MM.1S (cell line): Measurements from ENCODE around the gene PLEKHM1.
"Not testable (repeated sequence)": the region's sequence is repeated elsewhere in the genome, so short reads cannot be mapped to it uniquely, and the experiment has no call there.

ENCODE experiments used
- DNase-seq: peaks from one replicate; pipeline ENCODE4 v3.0.0-alpha.2; 2015
- H2AFZ ChIP-seq: fragments of 300-600 bp; sonication (generic); 2 replicates; pipeline ENCODE4 v1.6.0; 2016; ENCODE audit warnings: antibody characterized with exemption, low read length
- H3F3A ChIP-seq: fragments of 300-600 bp; sonication (generic); 2 replicates; pipeline ENCODE4 v1.6.1; 2016; ENCODE audit warnings: mild to moderate bottlenecking, antibody characterized with exemption, low read length, moderate library complexity, mixed read lengths; ENCODE audit not compliant: insufficient read depth
- H3K27ac ChIP-seq: fragments of 300-600 bp; sonication (generic); 2 replicates; pipeline ENCODE4 v1.5.1; 2016; ENCODE audit warnings: mild to moderate bottlenecking, low read length
- H3K27me3 ChIP-seq: fragments of 300-600 bp; sonication (generic); replicated peaks from 2 replicates; pipeline ENCODE4 v1.6.0; 2016; ENCODE audit warnings: low read length; ENCODE audit not compliant: insufficient read depth
- H3K36me3 ChIP-seq: fragments of 300-600 bp; sonication (generic); replicated peaks from 2 replicates; pipeline ENCODE4 v1.6.1; 2016; ENCODE audit warnings: mild to moderate bottlenecking, low read length, mixed read lengths; ENCODE audit not compliant: insufficient read depth
- H3K4me1 ChIP-seq: fragments of 300-600 bp; sonication (generic); 2 replicates; pipeline ENCODE4 v1.6.1; 2016; ENCODE audit warnings: low read length, mixed read lengths
- H3K4me2 ChIP-seq: fragments of 300-600 bp; sonication (generic); 2 replicates; pipeline ENCODE4 v1.6.0; 2016; ENCODE audit warnings: low read depth, low read length
- H3K4me3 ChIP-seq: fragments of 300-600 bp; sonication (generic); 2 replicates; pipeline ENCODE4 v1.5.1; 2016; ENCODE audit warnings: low read length, mixed read lengths
- H3K79me2 ChIP-seq: fragments of 300-600 bp; sonication (generic); 2 replicates; pipeline ENCODE4 v1.6.1; 2016; ENCODE audit warnings: mixed run types, low read length, mixed read lengths
- H3K9ac ChIP-seq: fragments of 300-600 bp; sonication (generic); 2 replicates; pipeline ENCODE4 v1.6.1; 2016; ENCODE audit warnings: low read length, mixed read lengths
- H3K9me2 ChIP-seq: fragments of 300-600 bp; sonication (generic); replicated peaks from 2 replicates; pipeline ENCODE4 v1.6.1; 2016; ENCODE audit warnings: mild to moderate bottlenecking, low read length, mixed read lengths; ENCODE audit not compliant: insufficient read depth
- H3K9me3 ChIP-seq: fragments of 300-600 bp; sonication (generic); replicated peaks from 2 replicates; pipeline ENCODE4 v1.6.1; 2016; ENCODE audit warnings: mild to moderate bottlenecking, low read length, mixed read lengths; ENCODE audit not compliant: insufficient read depth
- H4K20me1 ChIP-seq: fragments of 300-600 bp; sonication (generic); 2 replicates; pipeline ENCODE4 v1.6.1; 2016; ENCODE audit warnings: mild to moderate bottlenecking, low read length, moderate library complexity, mixed read lengths; ENCODE audit not compliant: insufficient read depth

PLEKHM1 gene

GRCh38 chr17:45449260-45449659, 41.3 kb downstream of the PLEKHM1 start:
- not testable (repeated sequence) for H3K79me2 ChIP-seq, H2AFZ ChIP-seq, H4K20me1 ChIP-seq, H3K4me3 ChIP-seq, DNase-seq, H3K27ac ChIP-seq, H3K36me3 ChIP-seq, H3K27me3 ChIP-seq, H3K4me2 ChIP-seq, H3F3A ChIP-seq, H3K9me3 ChIP-seq, H3K9me2 ChIP-seq, H3K9ac ChIP-seq
- peaks cover 23% of the 10 kb centered on the region for H3K4me1 ChIP-seq

- H3K36me3 ChIP-seq, H3K9me3 ChIP-seq, H3K27ac ChIP-seq, DNase-seq, H3K9ac ChIP-seq, H2AFZ ChIP-seq, H3K79me2 ChIP-seq, H3K27me3 ChIP-seq, H3K9me2 ChIP-seq, H3K4me2 ChIP-seq, H3F3A ChIP-seq, H3K4me3 ChIP-seq, H4K20me1 ChIP-seq: not testable (repeated sequence)
- H3K4me1 ChIP-seq, result peaks cover 23% of the 10 kb centered on the region
These were observed 42.0 kb downstream of the PLEKHM1 start for GRCh38 chr17:45448483-45448882.

- not testable (repeated sequence) for H3K9ac ChIP-seq, H3K79me2 ChIP-seq, H3K4me3 ChIP-seq, H3K9me3 ChIP-seq, H3K27ac ChIP-seq, H3K36me3 ChIP-seq, H3K27me3 ChIP-seq, H3K9me2 ChIP-seq, H2AFZ ChIP-seq, H3K4me2 ChIP-seq, H4K20me1 ChIP-seq, DNase-seq, H3F3A ChIP-seq
- H3K4me1 ChIP-seq, result peaks cover 23% of the 10 kb centered on the region
These were observed 42.5 kb downstream of the PLEKHM1 start for GRCh38 chr17:45448066-45448465.

DNA sequence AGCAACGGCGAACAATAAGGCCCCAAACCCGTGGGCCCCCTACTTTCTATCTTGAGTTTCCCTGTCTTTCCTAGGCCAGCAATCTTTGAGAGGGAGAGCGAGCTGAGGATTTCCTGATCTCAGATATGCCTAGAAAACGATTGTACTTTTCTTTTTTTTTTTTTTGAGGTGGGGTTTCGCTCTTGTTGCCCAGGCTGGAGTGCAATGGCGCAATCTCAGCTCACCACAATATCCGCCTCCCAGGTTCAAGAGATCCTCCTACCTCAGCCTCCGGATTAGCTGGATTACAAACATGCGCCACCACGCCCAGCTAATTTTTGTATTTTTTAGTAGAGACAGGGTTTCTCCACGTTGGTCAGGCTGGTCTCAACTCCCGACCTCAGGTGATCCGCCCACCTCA, 42.9 kb downstream of the PLEKHM1 start:
- not testable (repeated sequence) for H3K9me3 ChIP-seq, H3F3A ChIP-seq, H3K4me2 ChIP-seq, H3K4me3 ChIP-seq, H3K79me2 ChIP-seq, H2AFZ ChIP-seq, H3K27me3 ChIP-seq, H3K27ac ChIP-seq, H3K36me3 ChIP-seq, H3K9ac ChIP-seq, H4K20me1 ChIP-seq, H3K9me2 ChIP-seq, DNase-seq
- H3K4me1 ChIP-seq, result peaks cover 23% of the 10 kb centered on the region

- not testable (repeated sequence) for H3F3A ChIP-seq, H3K9me3 ChIP-seq, H2AFZ ChIP-seq, H3K79me2 ChIP-seq, H3K9ac ChIP-seq, H4K20me1 ChIP-seq, H3K9me2 ChIP-seq, DNase-seq, H3K36me3 ChIP-seq, H3K4me3 ChIP-seq, H3K4me2 ChIP-seq, H3K27me3 ChIP-seq
- Histone ChIP-seq H3K4me1 (peaks cover 25% of the 10 kb centered on the region), H3K27ac (peak overlapping the region; percentile 83; the same call in 1 of the 2 replicates)
These were observed 43.5 kb downstream of the PLEKHM1 start for GRCh38 chr17:45446872-45447625.

DNA sequence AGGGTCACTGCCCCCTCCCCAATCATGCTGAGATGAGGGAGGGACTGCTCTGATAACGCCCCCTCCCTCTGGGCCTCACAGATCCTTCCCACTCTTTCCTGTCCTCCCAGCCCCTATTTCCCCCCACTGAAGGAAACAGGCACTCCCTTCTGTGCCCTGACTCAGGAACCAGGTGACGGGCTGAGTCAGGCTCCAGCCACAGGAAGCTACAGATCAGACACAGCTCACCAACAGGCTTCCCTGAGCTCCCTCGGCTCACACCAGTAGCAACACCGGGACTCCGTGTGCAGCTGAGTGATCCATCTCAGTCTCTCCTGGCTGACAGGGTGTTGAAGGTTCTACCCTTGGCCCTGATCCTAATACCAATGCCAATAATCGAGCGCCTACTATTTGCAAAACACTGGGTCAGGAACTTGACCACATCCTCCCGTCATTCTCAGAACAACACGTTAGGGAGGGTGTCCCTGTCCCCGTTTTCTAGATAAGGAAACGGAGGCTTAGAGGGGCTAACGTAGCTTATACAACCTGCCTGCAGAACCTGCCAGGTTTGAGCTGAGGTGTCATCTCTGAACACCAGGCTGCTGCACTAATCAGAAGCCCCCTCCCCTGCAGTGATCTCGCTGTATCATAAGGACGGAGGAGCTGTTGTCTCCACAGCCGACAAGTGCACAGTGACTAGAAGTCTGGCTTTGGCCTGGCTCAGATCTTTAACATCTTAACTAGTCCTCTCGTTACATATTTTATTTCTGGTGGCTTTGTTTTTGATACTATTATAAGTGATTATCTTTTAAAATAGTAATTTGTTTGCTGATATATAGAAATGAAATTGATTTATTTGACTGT, 44.4 kb downstream of the PLEKHM1 start:
- H3K9ac ChIP-seq, result peak overlapping the region; percentile 45

GRCh38 chr17:45444856-45445820, 45.4 kb downstream of the PLEKHM1 start:
- H3K4me2 ChIP-seq, result not testable (repeated sequence)

More for the DNA sequence above, 44.4 kb downstream of the PLEKHM1 start:
- DNase-seq, result peak; percentile 65
- not testable (repeated sequence) for H3K79me2 ChIP-seq, H2AFZ ChIP-seq, H3K9me3 ChIP-seq, H3K9me2 ChIP-seq, H3K27me3 ChIP-seq, H3K4me3 ChIP-seq, H3K36me3 ChIP-seq, H4K20me1 ChIP-seq
- peak overlapping the region; percentile 83 for H3K27ac ChIP-seq
- peak overlapping the region; percentile 81 for H3K4me2 ChIP-seq
- H3F3A ChIP-seq, result peaks cover 16% of the 10 kb centered on the region
- peaks cover 32% of the 10 kb centered on the region for H3K4me1 ChIP-seq

More at GRCh38 chr17:45444856-45445820, 45.4 kb downstream of the PLEKHM1 start:
- H3K27me3 ChIP-seq, H3K4me3 ChIP-seq, H3K9me2 ChIP-seq, H3K36me3 ChIP-seq, H3K79me2 ChIP-seq, H3K9me3 ChIP-seq, H3K9ac ChIP-seq, H2AFZ ChIP-seq, DNase-seq, H4K20me1 ChIP-seq: not testable (repeated sequence)
- Histone ChIP-seq H3K4me1 (peaks cover 38% of the 10 kb centered on the region), H3K27ac (peak overlapping the region; percentile 83; the same call in 1 of the 2 replicates), H3F3A (peaks cover 25% of the 10 kb centered on the region)
